ENCODE measurements around the gene TSHZ3.

TSHZ3 gene

DNA sequence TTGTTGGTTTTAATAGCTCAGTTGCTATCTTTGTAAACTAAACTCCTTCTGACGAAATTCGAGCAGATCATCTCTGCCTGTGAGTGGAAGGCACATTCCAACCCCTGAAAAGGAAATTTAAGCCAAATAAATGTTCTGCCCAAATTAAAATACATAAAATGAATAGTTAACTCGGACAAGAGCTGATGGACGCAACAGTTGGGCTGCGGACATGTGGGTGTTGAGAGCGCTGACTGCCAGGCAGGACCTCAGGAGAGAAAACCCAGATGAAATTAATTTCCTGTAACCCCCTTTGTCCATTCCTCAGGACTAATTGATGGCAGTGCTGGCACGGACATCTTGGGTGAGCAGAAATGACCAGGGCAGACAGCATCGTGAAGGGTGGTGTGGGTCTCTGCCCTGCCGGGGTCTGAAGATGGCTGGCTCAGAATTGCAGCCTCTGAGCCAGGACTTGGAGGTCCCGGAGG, 86.5 kb downstream of the TSHZ3 start:
- H3K27ac ChIP-seq (ENCODE audit: low read depth, low read length): no peak overlapping the region
- no peaks in the 10 kb centered on the region for H3K27me3 ChIP-seq (ENCODE audit: insufficient read depth, low read length)
- no peaks in the 10 kb centered on the region for H3K36me3 ChIP-seq (ENCODE audit: insufficient read depth, low read length)
- no peak overlapping the region for H3K4me3 ChIP-seq (ENCODE audit: low read depth, low read length)
- H3K79me2 ChIP-seq (ENCODE audit: control insufficient read depth, insufficient read depth, low read length, unreplicated experiment): no peaks in the 10 kb centered on the region
- H2AFZ ChIP-seq (ENCODE audit: low read length, unreplicated experiment): no peak overlapping the region
- peaks cover 2% of the 10 kb centered on the region for H3K4me1 ChIP-seq (ENCODE audit: control insufficient read depth, insufficient read depth, low read length, unreplicated experiment)

DNA sequence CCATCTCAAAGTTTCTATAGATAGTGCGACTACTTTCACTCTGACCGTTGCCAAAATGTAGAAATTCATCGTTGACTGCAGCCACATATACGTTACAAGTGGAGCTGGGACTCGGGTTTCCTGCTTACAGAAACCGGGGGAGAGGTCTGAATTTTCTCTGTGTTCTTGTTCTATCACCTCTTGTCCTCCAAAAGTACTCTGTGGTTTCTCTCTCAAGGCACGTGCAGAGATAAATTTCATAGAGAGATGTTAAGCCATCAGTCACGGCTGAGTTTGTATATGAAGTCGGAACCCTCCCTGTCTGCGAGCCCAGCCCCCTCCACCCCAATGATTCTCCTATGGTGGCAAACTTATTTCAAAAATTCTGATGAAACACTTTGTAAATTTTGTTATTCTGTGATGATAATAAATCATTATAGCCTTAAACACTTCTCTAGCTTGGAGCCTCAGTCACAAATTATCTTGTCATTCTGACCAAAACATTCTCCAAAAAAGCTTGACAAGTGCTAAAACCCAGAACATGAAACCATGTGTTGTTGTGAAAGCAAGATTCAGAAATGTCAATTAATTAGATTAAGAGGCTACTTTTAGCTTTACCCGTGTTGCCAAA, 87.5 kb downstream of the TSHZ3 start:
- Histone ChIP-seq H3K79me2 (ENCODE audit: control insufficient read depth, insufficient read depth, low read length, unreplicated experiment) (no peaks in the 10 kb centered on the region), H3K27ac (ENCODE audit: low read depth, low read length) (no peak overlapping the region), H3K4me3 (ENCODE audit: low read depth, low read length) (no peak overlapping the region), H2AFZ (ENCODE audit: low read length, unreplicated experiment) (no peak overlapping the region), H3K36me3 (ENCODE audit: insufficient read depth, low read length) (no peaks in the 10 kb centered on the region), H3K4me1 (ENCODE audit: control insufficient read depth, insufficient read depth, low read length, unreplicated experiment) (peaks cover 2% of the 10 kb centered on the region), H3K27me3 (ENCODE audit: insufficient read depth, low read length) (no peaks in the 10 kb centered on the region)

DNA sequence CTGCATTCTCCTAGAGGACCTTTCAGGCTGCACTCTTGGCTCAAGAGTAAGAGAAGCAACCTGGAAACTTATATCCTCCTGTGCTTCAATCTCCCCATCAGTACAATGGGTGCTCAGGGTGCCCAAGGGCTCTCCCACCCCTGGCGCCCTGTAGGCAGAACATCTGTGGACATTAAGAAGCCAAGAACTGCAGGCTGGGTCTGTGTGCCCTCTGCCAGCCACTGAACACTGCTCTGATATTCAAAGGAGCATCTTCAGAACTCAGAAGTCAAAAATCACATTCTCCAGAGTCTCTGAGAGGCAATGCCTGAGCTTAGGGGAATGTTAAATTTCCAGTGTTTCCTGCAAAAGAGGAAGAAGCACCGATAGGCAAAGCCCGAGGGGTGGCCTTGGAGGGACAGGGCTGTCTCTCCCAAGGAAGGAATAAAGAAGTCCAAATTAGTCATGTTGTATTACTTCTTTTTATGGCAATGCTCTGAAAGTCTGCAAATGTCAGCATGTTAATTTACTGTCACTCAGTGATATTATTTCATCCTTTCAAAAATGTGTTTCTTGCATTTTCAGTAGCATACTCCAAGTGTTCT, 88.1 kb downstream of the TSHZ3 start:
- no peaks in the 10 kb centered on the region for H3K79me2 ChIP-seq (ENCODE audit: control insufficient read depth, insufficient read depth, low read length, unreplicated experiment)
- no peaks in the 10 kb centered on the region for H3K27me3 ChIP-seq (ENCODE audit: insufficient read depth, low read length)
- no peak overlapping the region for H3K4me3 ChIP-seq (ENCODE audit: low read depth, low read length)
- no peaks in the 10 kb centered on the region for H3K36me3 ChIP-seq (ENCODE audit: insufficient read depth, low read length)
- H3K27ac ChIP-seq (ENCODE audit: low read depth, low read length): no peak overlapping the region
- H2AFZ ChIP-seq (ENCODE audit: low read length, unreplicated experiment): no peak overlapping the region
- H3K4me1 ChIP-seq (ENCODE audit: control insufficient read depth, insufficient read depth, low read length, unreplicated experiment): peaks cover 2% of the 10 kb centered on the region

GRCh38 chr19:31260171-31260933, 88.9 kb downstream of the TSHZ3 start:
- no peak overlapping the region for H3K4me3 ChIP-seq (ENCODE audit: low read depth, low read length)
- no peak overlapping the region for H3K27ac ChIP-seq (ENCODE audit: low read depth, low read length)
- no peak overlapping the region for H2AFZ ChIP-seq (ENCODE audit: low read length, unreplicated experiment)
- peaks cover 2% of the 10 kb centered on the region for H3K4me1 ChIP-seq (ENCODE audit: control insufficient read depth, insufficient read depth, low read length, unreplicated experiment)
- H3K79me2 ChIP-seq (ENCODE audit: control insufficient read depth, insufficient read depth, low read length, unreplicated experiment): no peaks in the 10 kb centered on the region
- H3K36me3 ChIP-seq (ENCODE audit: insufficient read depth, low read length): no peaks in the 10 kb centered on the region
- no peaks in the 10 kb centered on the region for H3K27me3 ChIP-seq (ENCODE audit: insufficient read depth, low read length)

GRCh38 chr19:31258211-31259052, 90.8 kb downstream of the TSHZ3 start:
- no peaks in the 10 kb centered on the region for H3K79me2 ChIP-seq (ENCODE audit: control insufficient read depth, insufficient read depth, low read length, unreplicated experiment)
- H3K27me3 ChIP-seq (ENCODE audit: insufficient read depth, low read length): no peaks in the 10 kb centered on the region
- H3K4me1 ChIP-seq (ENCODE audit: control insufficient read depth, insufficient read depth, low read length, unreplicated experiment): peaks cover 2% of the 10 kb centered on the region
- H3K36me3 ChIP-seq (ENCODE audit: insufficient read depth, low read length): no peaks in the 10 kb centered on the region
- no peak overlapping the region for H3K27ac ChIP-seq (ENCODE audit: low read depth, low read length)
- H2AFZ ChIP-seq (ENCODE audit: low read length, unreplicated experiment): no peak overlapping the region
- H3K4me3 ChIP-seq (ENCODE audit: low read depth, low read length): no peak overlapping the region

- H3K79me2 ChIP-seq (ENCODE audit: control insufficient read depth, insufficient read depth, low read length, unreplicated experiment): no peaks in the 10 kb centered on the region
- no peak overlapping the region for H2AFZ ChIP-seq (ENCODE audit: low read length, unreplicated experiment)
- no peak overlapping the region for H3K27ac ChIP-seq (ENCODE audit: low read depth, low read length)
- H3K4me1 ChIP-seq (ENCODE audit: control insufficient read depth, insufficient read depth, low read length, unreplicated experiment): peaks cover 2% of the 10 kb centered on the region
- no peaks in the 10 kb centered on the region for H3K36me3 ChIP-seq (ENCODE audit: insufficient read depth, low read length)
- no peak overlapping the region for H3K4me3 ChIP-seq (ENCODE audit: low read depth, low read length)
- no peaks in the 10 kb centered on the region for H3K27me3 ChIP-seq (ENCODE audit: insufficient read depth, low read length)
Measured at GRCh38 chr19:31257426-31258130, 91.7 kb downstream of the TSHZ3 start.

DNA sequence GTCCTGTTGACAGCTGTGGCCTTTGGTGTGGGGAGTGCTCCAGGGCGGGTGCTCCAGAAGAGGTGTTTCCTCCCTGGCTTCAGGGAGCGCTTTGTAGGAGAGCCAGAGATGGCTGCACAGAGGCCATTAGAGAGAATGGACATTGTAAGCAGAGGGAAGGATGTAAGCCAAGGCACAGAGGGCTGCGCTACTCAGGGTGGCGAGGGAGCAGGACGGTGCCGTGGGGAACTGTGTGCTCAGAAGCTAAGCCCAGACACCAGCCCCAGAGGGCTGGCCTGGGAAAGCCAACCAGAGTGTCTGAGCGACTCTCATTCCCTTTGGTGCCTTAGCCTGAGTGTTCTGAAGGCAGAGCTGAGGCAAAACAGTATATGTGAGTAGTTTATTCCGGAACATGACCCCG, 92.2 kb downstream of the TSHZ3 start:
- Histone ChIP-seq H2AFZ (ENCODE audit: low read length, unreplicated experiment) (no peak overlapping the region), H3K4me3 (ENCODE audit: low read depth, low read length) (no peak overlapping the region), H3K27me3 (ENCODE audit: insufficient read depth, low read length) (no peaks in the 10 kb centered on the region), H3K79me2 (ENCODE audit: control insufficient read depth, insufficient read depth, low read length, unreplicated experiment) (no peaks in the 10 kb centered on the region), H3K36me3 (ENCODE audit: insufficient read depth, low read length) (no peaks in the 10 kb centered on the region), H3K27ac (ENCODE audit: low read depth, low read length) (no peak overlapping the region), H3K4me1 (ENCODE audit: control insufficient read depth, insufficient read depth, low read length, unreplicated experiment) (peaks cover 2% of the 10 kb centered on the region)

- Histone ChIP-seq H3K79me2 (ENCODE audit: control insufficient read depth, insufficient read depth, low read length, unreplicated experiment) (no peaks in the 10 kb centered on the region), H2AFZ (ENCODE audit: low read length, unreplicated experiment) (no peak overlapping the region), H3K4me1 (ENCODE audit: control insufficient read depth, insufficient read depth, low read length, unreplicated experiment) (peaks cover 2% of the 10 kb centered on the region), H3K36me3 (ENCODE audit: insufficient read depth, low read length) (no peaks in the 10 kb centered on the region), H3K27ac (ENCODE audit: low read depth, low read length) (no peak overlapping the region), H3K27me3 (ENCODE audit: insufficient read depth, low read length) (no peaks in the 10 kb centered on the region), H3K4me3 (ENCODE audit: low read depth, low read length) (no peak overlapping the region)
Measured at GRCh38 chr19:31256593-31256960, 92.7 kb downstream of the TSHZ3 start.

- Histone ChIP-seq H3K36me3 (ENCODE audit: insufficient read depth, low read length) (no peaks in the 10 kb centered on the region), H3K4me3 (ENCODE audit: low read depth, low read length) (no peak overlapping the region), H3K27me3 (ENCODE audit: insufficient read depth, low read length) (no peaks in the 10 kb centered on the region), H3K27ac (ENCODE audit: low read depth, low read length) (no peak overlapping the region), H3K79me2 (ENCODE audit: control insufficient read depth, insufficient read depth, low read length, unreplicated experiment) (no peaks in the 10 kb centered on the region), H2AFZ (ENCODE audit: low read length, unreplicated experiment) (no peak overlapping the region), H3K4me1 (ENCODE audit: control insufficient read depth, insufficient read depth, low read length, unreplicated experiment) (peaks cover 1% of the 10 kb centered on the region)
Measured at GRCh38 chr19:31255831-31256592, 93.2 kb downstream of the TSHZ3 start.

Measured in ACC112 (cell line).